ENCODE data around the gene TIMM10B.

DNA sequence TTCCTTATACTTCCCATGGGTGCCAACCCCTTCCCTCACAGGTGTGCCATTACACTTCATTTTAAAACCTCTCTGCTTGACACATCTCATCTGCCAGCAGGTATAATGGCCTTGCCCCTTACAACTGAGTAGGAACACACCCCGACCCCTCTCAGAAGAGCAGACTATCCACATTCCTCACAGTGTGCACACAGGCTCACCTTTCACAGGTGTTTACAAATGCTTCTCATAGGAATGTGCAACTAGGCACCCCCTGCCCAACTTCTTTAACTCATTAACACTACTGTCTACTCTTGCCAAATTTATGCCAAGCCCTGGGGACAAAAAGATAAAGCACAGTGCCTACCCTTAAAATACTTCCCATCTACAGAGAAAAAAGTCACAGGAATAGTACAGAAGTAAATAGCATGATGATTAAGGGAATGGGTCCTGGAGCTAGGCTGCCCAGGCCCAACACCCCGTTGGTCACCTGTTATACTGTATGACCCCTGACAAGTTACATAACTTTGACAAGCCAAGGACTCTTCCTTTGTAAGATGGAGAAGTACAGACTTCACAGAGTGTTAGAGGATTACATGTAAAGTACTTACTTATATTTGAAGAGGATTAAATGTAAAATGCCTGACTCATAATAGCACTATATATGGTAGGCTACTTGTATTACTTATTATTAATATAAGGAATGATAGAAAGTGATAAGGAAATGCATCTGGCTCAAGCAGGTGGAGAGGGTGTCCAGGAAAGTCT is 22.8 kb upstream of the TIMM10B start:
- TF ChIP-seq CTCF (IDR thresholded peaks at IDR 0.05 in 4 of 5, conservative IDR thresholded peaks at IDR 0.05 in 1 of 5) (no peak), POLR2A (IDR thresholded peaks at IDR 0.05) (no peak)

Data from gastrocnemius medialis (tissue), 4 donors.